ENCODE data around the gene SUMF2. TPM values are rescaled to one million over a fixed set of nuclear protein-coding genes. Genes with fewer than 3 reads are reported as not detected.
A peak's percentile ranks its signal among the peaks of the same experiment; 100 is the strongest.
"Not testable (repeated sequence)": the region's sequence is repeated elsewhere in the genome, so short reads cannot be mapped to it uniquely, and the experiment has no call there.

SUMF2 gene
- total RNA-seq, 1 experiment from 2014 or later: 89.2 TPM

- H3K27ac Mint-ChIP-seq: peak overlapping the region in 1 of 3 experiments; percentile 87; a peak in 1 of 7 replicates
- Histone ChIP-seq H4K91ac (ENCODE audit: insufficient read length, low read depth, low read length) (no peak overlapping the region), H2AK5ac (ENCODE audit: insufficient read length, low read length) (no peak overlapping the region), H4K5ac (ENCODE audit: insufficient read length, low read depth, low read length) (no peak overlapping the region), H3K27me3 (ENCODE audit: insufficient read depth, low read length) (no peaks in the 10 kb centered on the region), H3K23me2 (ENCODE audit: insufficient read length, low read depth, low read length, poor library complexity, severe bottlenecking) (no peaks in the 10 kb centered on the region), H3K79me2 (ENCODE audit: insufficient read depth, low read length) (no peaks in the 10 kb centered on the region), H3K56ac (ENCODE audit: insufficient read length, low read depth, low read length) (no peak overlapping the region), H3K23ac (ENCODE audit: insufficient read length, low read depth, low read length) (no peak overlapping the region), H2BK15ac (ENCODE audit: low read depth, low read length) (no peak overlapping the region), H2AFZ (ENCODE audit: low read length) (no peak overlapping the region), H2BK12ac (ENCODE audit: insufficient read length, low read depth, low read length) (no peak overlapping the region), H3K4me1 (ENCODE audit: insufficient read depth, low read length) (no peaks in the 10 kb centered on the region), H3K14ac (ENCODE audit: insufficient read depth, low read length) (no peak overlapping the region), H3K4me2 (ENCODE audit: insufficient read depth, insufficient read length, low read length) (no peak overlapping the region), H3T11ph (ENCODE audit: low read length) (no peak overlapping the region), H2BK5ac (ENCODE audit: insufficient read length, low read length) (no peak overlapping the region), H3K4ac (ENCODE audit: low read depth, low read length) (no peak overlapping the region), H4K20me1 (ENCODE audit: control insufficient read depth, insufficient read depth, insufficient read length) (no peaks in the 10 kb centered on the region), H3K27ac (ENCODE audit: insufficient read length, low read depth, low read length) (no peak overlapping the region), H3K9ac (ENCODE audit: extremely low read depth, insufficient read length, low read length) (no peak overlapping the region), H3K79me1 (ENCODE audit: insufficient read depth, low read depth, low read length, poor library complexity, severe bottlenecking) (no peaks in the 10 kb centered on the region), H3K18ac (ENCODE audit: insufficient read length, low read depth, low read length) (no peak overlapping the region), H3K9me3 (ENCODE audit: control insufficient read depth, low read depth, low read length) (no peaks in the 10 kb centered on the region), H2BK20ac (ENCODE audit: low read depth, low read length, poor library complexity, severe bottlenecking) (no peak overlapping the region), H4K8ac (replicated peaks; ENCODE audit: insufficient read length, low read depth, low read length) (no peak overlapping the region), H2BK120ac (ENCODE audit: low read depth, low read length, poor library complexity, severe bottlenecking) (no peak overlapping the region)
- H3K27me3 Mint-ChIP-seq (ENCODE audit: low read depth): no peaks in the 10 kb centered on the region
- H3K4me3 Mint-ChIP-seq: no peak overlapping the region
- no peak for DNase-seq
- peaks cover 0 to 2% (median 0%) of the 10 kb centered on the region in 3 experiments; a peak in 3 of 7 replicates for H3K36me3 Mint-ChIP-seq (ENCODE audit: insufficient read depth in 1 of 3, low read depth in 3 of 3)
- no CpG with 5 or more reads among the region's 3 CpGs for WGBS (ENCODE audit: extremely low coverage, insufficient read length, low lambda C conversion rate)
- TF ChIP-seq CTCF (conservative IDR thresholded peaks at IDR 0.05): no peak
- H3K4me1 Mint-ChIP-seq: no peaks in the 10 kb centered on the region
- H3K9me3 Mint-ChIP-seq: peaks cover 0 to 8% of the 10 kb centered on the region in 2 experiments; a peak in 2 of 5 replicates
Measured at GRCh38 chr7:56091591-56091990, 27.5 kb downstream of the SUMF2 start.

- not testable (repeated sequence) for H3K27me3 ChIP-seq (ENCODE audit: insufficient read depth, low read length); H3K23ac ChIP-seq (ENCODE audit: insufficient read length, low read depth, low read length); H3K27ac Mint-ChIP-seq; H2BK12ac ChIP-seq (ENCODE audit: insufficient read length, low read depth, low read length); H3K56ac ChIP-seq (ENCODE audit: insufficient read length, low read depth, low read length); H3K9me3 Mint-ChIP-seq; H3K9ac ChIP-seq (ENCODE audit: extremely low read depth, insufficient read length, low read length); H3K27me3 Mint-ChIP-seq (ENCODE audit: low read depth); H3K4ac ChIP-seq (ENCODE audit: low read depth, low read length); H4K91ac ChIP-seq (ENCODE audit: insufficient read length, low read depth, low read length); H3K4me2 ChIP-seq (ENCODE audit: insufficient read depth, insufficient read length, low read length); H3K9me3 ChIP-seq (ENCODE audit: control insufficient read depth, low read depth, low read length); H4K5ac ChIP-seq (ENCODE audit: insufficient read length, low read depth, low read length); H3K4me3 Mint-ChIP-seq; H2BK120ac ChIP-seq (ENCODE audit: low read depth, low read length, poor library complexity, severe bottlenecking); H2AK5ac ChIP-seq (ENCODE audit: insufficient read length, low read length); H3K79me1 ChIP-seq (ENCODE audit: insufficient read depth, low read depth, low read length, poor library complexity, severe bottlenecking); H2BK20ac ChIP-seq (ENCODE audit: low read depth, low read length, poor library complexity, severe bottlenecking); H3T11ph ChIP-seq (ENCODE audit: low read length); H2AFZ ChIP-seq (ENCODE audit: low read length); H3K27ac ChIP-seq (ENCODE audit: insufficient read length, low read depth, low read length); H3K4me1 ChIP-seq (ENCODE audit: insufficient read depth, low read length); H2BK15ac ChIP-seq (ENCODE audit: low read depth, low read length); H3K18ac ChIP-seq (ENCODE audit: insufficient read length, low read depth, low read length); H3K79me2 ChIP-seq (ENCODE audit: insufficient read depth, low read length); DNase-seq; H2BK5ac ChIP-seq (ENCODE audit: insufficient read length, low read length); H3K14ac ChIP-seq (ENCODE audit: insufficient read depth, low read length); H4K20me1 ChIP-seq (ENCODE audit: control insufficient read depth, insufficient read depth, insufficient read length); H4K8ac ChIP-seq (replicated peaks; ENCODE audit: insufficient read length, low read depth, low read length); H3K4me1 Mint-ChIP-seq; H3K36me3 Mint-ChIP-seq (ENCODE audit: insufficient read depth in 1 of 3, low read depth in 3 of 3); H3K23me2 ChIP-seq (ENCODE audit: insufficient read length, low read depth, low read length, poor library complexity, severe bottlenecking)
- WGBS (ENCODE audit: extremely low coverage, insufficient read length, low lambda C conversion rate): no CpG with 5 or more reads among the region's 6 CpGs
Measured at GRCh38 chr7:56092388-56092787, 28.3 kb downstream of the SUMF2 start.

Measured in H9 (cell line).